ENCODE data around the gene SLC12A6.
A peak's percentile ranks its signal among the peaks of the same experiment; 100 is the strongest.
"Not testable (repeated sequence)": the region's sequence is repeated elsewhere in the genome, so short reads cannot be mapped to it uniquely, and the experiment has no call there.

Gene SLC12A6

DNA sequence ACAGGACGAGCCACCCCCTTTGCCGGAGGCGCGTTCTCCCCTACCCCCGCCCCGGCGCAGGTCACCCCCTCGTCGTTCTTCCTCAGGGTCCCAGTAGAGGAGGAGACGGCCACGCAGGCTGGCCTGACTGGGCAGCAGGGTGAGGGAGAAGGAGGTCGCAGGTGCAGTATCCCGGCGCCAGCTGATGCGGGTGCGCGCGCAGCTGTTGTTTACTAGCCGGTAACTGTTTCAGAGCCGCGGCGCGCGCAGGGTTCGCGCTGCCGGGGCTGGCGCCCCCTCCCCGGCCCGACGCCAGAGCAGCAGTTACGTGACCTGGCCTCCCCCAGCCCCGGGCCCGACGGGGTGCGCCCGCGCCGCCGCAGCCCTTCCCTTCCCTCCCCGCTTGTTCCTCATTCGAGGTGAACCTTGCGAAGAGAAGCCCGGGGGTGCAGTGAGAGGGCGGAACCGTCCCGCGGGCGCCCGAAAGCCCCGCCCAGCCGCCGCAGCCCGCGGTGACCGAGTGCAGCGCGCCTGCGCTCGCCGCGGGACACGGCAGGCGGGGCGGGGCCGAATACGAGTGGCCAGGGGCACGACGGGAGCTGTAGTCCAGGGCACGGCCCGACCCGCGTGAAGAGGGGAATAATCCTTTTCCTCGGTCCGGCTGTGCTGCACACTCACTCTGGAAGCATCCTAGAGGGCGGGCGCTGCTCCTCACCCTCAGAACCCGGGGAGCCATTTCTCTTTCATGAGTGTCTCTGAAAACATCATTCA, at the start of gene SLC12A6:
SLC12A6 (minus strand) TSS at position 225 of the 750 bp plus-strand sequence. CDS start 1,101 bp downstream, outside the sequence.
- DNase-seq (ENCODE audit: low read depth in 2 of 2): peak; percentile 77 to 83

DNA sequence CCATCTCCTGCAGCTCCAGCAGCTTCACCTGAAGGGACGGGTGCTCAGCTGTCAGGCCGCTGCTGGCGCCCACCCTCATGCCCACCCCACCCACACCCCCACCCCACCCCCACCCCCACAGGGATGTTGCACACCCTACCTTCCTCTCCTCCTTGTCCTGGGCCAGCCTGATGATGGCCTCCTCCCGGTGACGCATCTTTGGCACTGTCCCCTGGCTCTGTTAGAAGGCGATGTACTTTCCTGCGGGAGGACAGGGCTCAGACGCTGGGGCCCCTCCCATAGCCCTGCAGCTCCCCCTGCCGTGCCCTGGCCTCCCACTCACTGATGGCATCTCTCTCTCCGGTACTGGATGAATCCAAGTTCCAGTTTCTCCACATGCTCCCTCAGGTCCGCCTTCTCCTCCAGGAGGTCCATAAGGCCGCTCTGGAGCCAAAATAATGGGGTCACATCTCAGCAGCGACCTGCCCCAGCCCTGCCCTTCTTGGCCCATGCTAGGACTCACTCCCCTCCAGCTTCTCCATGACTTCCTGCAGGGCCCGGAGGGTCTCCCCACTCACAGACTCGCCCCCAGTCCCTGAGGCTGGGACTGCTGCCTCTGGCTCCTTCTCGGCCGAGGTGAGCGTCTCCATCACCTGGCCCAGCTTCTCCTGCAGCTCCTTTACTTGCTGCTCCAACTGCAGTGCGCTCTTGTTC, 44.4 kb upstream of the SLC12A6 start:
- DNase-seq (ENCODE audit: low read depth in 2 of 2): not testable (repeated sequence)

DNA sequence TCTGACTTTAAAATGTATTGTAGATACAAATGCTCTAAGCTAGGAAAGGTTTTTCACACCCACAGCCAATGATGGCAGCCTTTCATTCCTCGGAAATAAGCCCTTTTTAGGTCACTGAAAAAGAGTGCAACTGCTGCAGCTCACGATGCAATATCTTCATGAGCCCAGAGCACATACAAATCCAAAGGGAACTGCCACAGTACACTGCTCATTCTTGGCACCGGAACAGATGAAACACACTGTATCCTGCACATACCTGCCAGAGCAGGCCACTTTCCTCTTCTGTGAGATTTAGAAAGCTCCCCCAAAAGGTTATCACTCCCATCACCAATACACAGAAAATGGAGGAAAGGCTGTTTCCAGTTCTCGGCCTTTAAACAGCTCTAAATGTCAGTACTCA, 42.9 kb upstream of the SLC12A6 start:
- DNase-seq (ENCODE audit: low read depth in 2 of 2): not testable (repeated sequence)

DNA sequence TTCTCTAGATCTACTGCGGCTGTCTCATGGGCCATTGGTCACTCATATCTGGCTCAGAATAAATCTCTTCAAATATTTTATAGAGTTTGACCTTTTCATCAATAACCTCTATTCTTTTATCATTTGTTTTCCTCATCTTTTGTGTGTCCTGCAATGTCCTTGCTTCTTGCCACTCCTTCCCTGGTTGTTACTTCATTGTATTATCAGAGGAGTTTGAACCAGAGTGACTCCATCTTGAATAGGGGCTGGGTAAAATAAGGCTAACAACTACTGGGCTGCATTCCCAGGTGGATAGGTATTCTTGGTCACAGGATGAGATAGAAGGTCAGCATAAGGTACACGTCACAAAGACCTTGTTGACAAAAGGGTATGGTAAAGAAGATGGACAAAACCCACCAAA, 39.3 kb upstream of the SLC12A6 start:
- DNase-seq (ENCODE audit: low read depth in 2 of 2): no peak

DNA sequence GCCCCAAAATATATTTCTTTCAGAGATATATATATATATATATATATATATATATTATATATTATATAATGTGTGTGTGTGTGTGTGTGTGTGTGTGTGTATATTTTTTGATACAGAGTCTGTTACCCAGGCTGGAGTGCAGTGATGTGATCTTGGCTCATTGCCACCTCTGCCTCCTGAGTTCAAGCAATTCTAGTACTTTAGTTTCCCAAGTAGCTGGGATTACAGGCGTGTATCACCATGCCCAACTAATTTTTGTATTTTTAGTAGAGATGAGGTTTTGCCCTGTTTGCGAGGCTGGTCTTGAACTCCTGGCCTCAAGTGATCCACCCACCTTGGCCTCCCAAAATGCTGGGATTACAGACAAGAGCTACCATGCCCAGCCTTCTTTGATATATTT, 38.0 kb upstream of the SLC12A6 start:
- not testable (repeated sequence) for DNase-seq (ENCODE audit: low read depth in 2 of 2)

DNA sequence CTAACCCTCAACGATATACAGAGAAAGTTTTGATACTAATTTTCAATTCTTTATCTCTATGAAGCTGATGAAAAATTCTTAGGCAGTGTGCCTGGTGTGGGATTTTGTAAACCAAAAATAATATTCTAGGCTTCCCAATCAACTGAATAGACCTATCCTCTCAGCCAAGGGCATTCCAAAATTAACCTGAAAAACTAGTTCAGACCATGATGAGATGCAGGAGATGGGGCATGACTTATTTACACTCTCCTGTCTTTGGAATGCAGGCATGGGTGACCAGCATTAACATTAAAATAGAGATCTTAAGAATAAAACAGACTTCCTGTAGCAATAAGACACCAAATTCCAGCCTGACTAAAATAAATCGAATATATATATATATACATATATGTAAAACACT, 37.2 kb upstream of the SLC12A6 start:
- DNase-seq (ENCODE audit: low read depth in 2 of 2): no peak

DNA sequence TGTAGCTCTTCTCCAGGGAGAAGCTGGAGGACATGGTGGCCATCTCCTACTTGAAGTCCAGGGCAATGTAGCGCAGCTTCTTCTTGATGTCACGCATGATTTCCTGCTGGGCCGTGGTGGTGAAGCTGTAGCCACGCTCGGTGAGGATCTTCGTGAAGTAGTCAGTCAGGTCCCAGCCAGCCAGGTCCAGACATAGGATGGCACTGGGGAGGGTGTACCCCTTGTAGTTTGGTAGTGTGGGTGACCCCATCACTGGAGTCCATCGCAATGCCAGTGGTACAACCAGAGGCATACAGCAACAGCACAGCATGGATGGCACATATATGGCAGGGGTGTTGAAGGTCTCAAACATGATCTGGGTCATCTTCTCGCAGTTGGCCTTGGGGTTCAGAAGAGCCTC, 36.4 kb upstream of the SLC12A6 start:
- no peak for DNase-seq (ENCODE audit: low read depth in 2 of 2)

DNA sequence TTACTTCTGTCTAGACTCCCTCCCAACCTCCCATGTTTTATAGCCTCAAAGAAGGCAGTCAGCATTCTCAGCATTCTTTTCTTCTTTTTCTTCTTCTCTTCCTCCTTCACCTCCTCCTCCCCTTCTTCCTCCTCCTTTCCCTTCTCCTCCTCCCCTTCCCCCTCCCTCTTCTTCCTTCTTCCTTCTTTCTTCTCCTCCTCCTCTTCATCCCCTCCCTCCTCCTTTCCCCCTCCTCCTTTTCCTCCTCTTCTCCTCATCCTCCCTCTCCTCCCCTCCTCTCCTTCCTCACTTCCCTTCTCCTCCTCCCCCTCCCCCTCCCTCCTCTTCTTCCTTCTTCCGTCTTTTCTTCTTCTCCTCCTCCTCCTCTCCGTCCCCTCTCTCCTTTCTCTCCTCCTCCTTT, 33.1 kb upstream of the SLC12A6 start:
- DNase-seq (ENCODE audit: low read depth in 2 of 2): no peak

DNA sequence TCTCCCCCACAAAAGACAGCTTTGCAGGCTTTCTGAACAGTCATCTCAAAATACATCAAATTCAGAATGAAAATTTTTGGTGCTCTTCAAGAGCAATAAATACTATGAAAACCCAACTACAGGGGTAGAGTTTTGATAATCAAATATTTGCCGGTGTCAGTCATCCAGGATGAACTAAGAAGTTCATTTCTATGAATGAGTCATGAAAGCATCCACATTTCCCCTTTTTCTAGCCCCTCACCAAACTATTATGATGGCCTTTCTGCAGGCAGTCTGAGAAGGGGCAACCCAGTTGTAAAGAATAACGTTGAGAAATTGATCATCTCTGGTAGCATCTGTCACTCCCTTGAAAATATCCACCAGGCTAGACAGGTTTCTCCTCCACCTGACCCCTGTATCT, 32.5 kb upstream of the SLC12A6 start:
- DNase-seq (ENCODE audit: low read depth in 2 of 2): no peak

DNA sequence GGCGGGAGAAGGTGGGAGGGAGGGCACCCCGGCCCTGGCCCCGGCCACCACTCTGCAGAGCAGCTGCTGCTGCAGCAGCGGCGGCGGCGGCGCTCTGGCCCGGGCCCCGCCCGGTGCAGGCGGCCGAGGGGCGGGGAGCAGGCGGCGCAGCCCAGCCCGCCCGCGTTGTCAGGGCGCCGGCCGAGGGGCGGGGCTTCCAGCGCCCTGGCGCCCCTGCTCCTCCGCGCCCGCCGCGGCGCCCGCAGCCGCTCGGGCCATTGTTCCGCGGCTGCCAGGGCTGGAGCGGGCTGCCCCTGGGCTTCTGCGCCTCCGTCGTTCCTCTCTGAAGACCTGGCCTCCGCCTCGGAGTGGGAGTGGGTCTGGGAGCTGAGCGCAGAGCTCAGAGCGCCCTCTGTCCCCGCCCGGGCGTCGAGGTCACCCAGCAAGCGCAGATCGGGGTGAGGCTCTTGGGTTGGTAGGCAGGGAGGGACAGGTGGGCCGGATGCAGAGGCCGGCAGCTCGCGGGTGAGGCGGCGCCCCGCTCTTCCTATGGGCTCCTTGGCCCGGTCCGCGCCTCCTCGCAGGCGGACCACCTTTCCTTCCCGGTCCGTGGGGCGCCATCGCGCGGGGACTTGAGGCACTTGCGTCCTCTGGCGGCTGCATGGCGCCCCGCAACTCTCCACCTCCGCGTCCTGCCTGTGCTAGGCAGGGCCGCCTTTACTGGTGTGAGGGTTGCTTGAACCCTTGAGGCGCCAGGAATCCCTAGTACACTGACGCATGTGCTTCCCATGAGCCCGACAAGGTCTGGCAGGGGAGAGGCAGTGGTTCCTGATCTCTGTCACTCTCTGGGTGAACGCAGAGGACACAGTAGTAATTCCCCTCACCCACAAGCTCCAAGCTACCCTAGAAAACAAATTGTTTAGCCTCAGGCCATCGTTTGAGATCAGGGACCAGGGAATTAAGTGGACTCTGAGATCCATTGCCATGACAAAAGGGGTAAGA, 29.8 kb upstream of the SLC12A6 start, which contains the start of gene LPCAT4:
LPCAT4 (minus strand) TSS at position 96 of the 981 bp plus-strand sequence. CDS start 96 bp downstream, outside the sequence.
- peak; percentile 73 to 74 for DNase-seq (ENCODE audit: low read depth in 2 of 2)

DNA sequence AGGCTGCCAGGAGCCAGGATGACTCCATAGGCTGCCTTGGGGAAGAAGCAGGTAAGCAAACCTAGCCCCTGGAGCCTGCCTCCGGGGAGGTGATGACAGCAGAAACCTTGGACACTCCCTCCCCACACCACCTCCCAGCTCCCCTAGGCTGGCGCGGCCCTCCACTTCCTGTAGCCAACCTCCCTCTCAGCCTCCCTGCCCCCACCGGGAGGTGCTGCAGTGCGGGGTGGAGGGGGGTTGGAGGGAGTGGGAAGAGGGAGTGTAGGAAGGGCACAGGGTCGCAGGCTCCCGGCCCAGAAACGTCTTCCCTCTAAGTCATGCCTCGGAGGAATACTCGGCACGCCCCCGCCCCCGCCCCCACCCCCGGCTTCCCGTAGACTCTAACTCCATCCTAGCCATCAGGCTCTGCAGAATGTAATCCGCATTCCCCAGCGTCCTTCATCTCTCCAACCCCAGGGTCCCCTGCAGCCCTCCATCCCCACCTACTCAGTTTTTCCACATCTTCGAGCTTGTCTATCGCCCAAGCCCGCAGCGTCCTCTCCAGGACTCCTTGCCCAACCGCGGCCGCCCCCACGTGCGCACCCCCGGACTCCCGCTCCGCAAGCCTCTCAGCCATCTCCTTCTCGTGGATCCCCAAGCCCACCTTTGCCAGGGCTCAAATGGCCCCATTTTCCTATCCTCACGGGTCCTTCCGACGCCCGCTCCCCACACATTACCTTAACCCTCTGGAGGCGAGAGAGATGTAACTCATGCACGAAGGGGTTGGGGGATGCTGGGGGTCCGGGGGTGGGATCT, 28.9 kb upstream of the SLC12A6 start:
- DNase-seq (ENCODE audit: low read depth in 2 of 2): peak in 1 of 2 donors; percentile 17

DNA sequence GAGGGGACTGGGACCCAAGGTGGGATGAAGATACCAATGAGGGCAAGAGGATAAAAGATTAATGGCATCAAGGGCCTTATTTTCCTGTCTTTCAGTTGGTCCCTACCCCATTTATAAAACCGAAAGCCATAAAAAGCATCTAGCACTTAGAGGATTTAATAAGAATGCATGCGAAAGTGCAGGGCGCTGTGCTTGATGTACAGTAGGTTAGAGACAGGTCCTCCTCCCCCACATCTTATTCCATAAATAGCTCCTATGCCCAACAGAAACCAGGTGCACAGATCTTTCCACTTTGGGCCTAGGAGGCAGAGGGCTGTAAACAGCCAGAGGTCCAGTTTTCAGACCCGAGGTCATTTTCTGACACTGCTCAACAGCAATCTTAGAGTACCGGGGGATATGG, 28.3 kb upstream of the SLC12A6 start:
- DNase-seq (ENCODE audit: low read depth in 2 of 2): no peak

DNA sequence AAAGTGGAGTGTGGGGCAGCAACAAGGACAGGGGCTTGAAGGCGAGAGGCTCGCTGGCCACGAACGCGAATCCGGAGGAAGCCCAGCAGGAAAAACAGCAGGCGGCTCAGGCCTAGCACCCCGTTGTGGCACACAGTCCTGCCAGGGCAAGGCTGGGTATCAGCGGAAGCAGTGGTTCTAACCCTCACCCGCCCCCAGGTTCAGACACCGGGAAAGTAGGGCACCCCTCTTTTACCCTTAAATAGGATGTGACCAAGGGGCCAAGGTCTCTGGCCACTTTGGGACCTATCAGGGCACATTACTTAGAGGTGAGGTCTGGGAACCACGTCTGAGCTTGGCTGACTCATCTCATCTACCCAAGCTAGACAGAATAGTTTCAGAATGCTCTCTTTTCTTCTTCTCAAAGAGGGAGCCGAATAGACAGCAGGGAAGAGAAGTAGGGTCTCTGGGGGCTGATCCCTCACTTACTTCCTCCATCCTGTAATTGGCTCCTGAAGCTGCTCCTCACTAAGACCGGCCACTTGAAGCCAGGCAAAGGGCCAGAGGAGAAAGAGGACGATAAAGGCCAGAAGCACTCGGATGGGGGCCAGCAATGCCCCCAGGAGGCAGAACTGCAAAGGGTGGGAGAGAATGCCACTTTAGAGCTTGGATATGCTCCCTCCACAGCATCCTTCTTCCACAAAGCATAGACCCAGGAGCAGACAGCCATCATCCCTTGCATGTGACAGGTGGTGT, 27.7 kb upstream of the SLC12A6 start:
- DNase-seq (ENCODE audit: low read depth in 2 of 2): no peak

DNA sequence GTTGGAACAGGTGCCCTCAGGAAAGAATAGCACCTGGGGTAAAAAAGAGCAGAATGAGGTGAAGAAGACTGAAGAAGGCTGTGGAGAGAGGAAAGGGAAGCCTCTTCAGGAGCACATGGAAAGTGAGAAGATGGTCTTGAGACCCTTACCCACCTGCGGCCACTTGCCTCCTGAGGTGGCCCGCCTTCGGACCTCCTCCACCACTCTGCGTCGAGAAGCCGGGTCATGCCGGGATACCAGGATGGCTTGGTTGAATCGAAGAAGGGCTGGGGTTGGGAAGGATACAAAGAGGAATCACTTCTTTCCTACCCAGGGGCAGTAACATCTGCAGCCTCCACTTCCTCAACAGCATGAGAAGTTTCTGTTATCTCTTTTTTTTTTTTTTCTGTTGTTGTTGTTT, 26.5 kb upstream of the SLC12A6 start:
- DNase-seq (ENCODE audit: low read depth in 2 of 2): no peak

DNA sequence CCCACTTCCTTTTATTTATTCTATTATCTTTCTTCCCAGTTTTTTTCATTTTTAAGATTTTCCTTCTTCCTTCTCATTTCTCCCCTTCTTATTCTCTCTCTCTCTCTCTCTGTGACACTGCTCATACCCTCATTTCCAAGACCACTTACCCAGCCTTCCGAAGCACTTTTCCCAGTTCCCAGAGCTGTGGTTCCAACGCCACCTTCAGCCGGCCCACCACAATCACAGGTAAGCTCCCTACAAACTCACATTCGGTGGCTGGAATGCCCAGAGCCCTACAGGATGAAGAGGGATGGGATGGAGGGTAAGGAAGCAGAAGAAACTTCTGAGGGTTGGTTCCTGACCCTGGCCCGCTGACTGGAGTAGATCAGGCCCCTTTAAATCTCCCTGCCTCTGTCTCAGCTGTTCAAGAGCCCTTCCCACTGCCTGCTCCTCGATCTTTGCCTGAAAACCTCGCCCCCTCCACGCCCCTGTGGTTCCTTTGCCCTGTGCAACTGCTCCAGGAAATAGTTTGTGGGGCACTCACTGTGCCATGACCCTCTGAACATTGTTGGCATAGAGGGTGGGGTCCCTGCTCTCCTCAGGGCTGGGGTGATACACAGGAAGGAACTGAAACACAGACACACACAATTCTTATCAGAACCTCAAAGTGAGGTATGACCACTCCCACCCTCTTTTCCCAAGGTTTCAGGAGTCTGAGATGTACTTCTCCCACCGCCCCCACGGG, 24.6 kb upstream of the SLC12A6 start:
- DNase-seq (ENCODE audit: low read depth in 2 of 2): no peak

DNA sequence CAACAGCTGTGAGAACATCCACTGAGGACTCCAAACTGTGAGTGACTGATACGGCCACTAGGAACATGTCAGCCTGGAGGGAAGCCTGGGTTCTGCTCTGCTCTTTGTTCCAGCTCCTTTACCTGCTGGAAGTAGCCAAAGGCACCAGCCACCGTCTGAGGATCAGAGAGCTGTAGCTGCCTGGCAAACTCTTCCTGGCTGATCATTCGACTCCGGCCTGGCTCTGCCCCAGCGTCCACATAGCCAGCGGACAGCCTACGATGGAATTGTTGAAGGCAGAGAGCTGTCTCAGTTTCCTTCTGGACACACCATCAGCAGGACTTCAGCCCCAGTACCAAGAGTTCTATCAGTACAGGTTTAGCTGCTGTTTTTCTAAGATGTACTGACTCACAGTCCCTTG, 23.7 kb upstream of the SLC12A6 start:
- no peak for DNase-seq (ENCODE audit: low read depth in 2 of 2)

DNA sequence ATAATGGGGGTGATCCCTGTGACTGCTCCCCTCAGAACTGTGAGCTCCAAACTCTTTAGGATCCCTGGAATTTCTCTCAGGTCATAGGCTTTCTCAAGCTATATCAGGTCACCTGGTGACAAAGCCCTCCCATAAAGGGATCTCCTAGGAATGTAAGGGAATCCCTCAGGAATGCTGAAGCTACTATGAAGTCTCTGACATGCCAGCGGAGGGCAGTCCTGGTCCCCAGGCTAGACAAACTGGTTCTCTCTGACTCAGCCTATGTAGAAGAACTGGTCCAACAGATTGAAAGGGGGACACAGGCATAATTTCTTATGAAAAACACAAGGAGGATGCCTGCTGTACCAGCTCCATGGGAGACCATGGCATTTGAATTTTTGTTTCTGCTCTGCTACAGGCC, 22.7 kb upstream of the SLC12A6 start:
- no peak for DNase-seq (ENCODE audit: low read depth in 2 of 2)

DNA sequence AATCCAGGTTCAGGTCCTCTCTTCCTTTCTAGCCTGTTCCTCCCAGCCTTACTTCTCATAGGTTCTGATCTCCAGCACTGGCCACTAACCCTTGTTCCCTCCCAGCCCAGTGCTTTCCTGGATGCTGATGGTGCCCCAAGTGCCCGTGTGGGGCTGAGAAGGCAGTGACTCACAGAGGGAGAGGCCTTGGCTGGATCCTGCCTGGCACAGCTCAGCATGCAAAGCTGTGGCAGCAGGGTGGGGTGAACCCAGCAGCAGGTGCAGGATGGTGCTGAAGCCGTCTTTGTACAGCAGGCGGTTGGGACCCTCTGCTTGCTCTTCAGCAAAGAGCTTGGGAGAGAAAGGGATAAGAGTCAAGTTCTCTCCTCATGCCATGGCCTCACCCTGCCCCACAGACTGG, 21.8 kb upstream of the SLC12A6 start:
- DNase-seq (ENCODE audit: low read depth in 2 of 2): no peak

DNA sequence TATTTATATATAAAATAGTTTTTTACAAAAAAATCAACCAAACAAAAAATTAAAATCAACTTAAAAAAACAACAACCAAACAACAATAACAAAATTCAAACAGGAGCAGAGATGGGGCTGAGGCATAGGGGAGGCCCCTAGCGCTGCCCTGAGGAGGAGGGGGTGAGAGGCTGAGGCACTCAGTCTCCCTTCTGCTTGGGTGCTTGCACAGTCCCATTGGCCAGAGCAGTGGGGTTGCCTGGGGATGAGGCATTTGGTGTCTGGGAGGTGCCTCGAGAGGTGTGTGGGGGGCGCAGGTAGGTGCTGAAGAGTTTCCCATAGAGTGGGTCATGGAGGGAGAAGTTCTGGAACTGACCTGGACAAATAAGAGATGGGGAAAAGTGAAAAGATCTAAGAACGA, 21.4 kb upstream of the SLC12A6 start:
- DNase-seq (ENCODE audit: low read depth in 2 of 2): no peak

DNA sequence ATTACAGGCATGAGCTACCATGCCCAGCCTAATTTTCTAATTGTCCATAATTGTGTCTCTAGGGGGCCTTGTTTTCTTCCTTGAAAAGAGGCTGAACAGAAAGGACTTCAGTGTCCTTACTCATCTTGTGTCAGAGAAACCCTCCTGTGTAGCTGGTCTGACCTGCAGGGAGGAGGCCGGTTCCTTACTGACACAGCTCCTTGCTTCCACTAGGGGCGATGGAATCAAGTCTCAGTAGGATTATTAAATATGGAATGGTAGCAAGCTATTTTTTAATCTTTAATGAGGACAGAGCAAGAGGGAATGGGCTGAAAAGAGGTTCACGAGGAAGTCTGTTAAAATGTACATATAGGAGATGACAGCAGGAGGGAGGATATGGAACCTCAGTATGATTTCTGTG, 20.8 kb upstream of the SLC12A6 start:
- no peak for DNase-seq (ENCODE audit: low read depth in 2 of 2)

Measured in stimulated activated CD8-positive, alpha-beta memory T cell treated with anti-CD3 and anti-CD28 coated beads, Interleukin-15, amount 100 ng/mL, for 4 hours (primary cell).